ENCODE results near the gene AAGAB.

The AAGAB gene

GRCh38 chr15:67189326-67190051, 65.0 kb downstream of the AAGAB start:
- DNase-seq = no peak

- DNase-seq = no peak
Observed at GRCh38 chr15:67188551-67189218, 65.8 kb downstream of the AAGAB start.

GRCh38 chr15:67187351-67187854, 67.1 kb downstream of the AAGAB start:
- no peak for DNase-seq

- no peak for DNase-seq
Observed at GRCh38 chr15:67186688-67187087, 67.8 kb downstream of the AAGAB start.

- DNase-seq = peak in 12 of 56 donors; percentile 6 to 48 (median 19)
Observed at GRCh38 chr15:67186226-67186649, 68.2 kb downstream of the AAGAB start.

- DNase-seq = no peak
Observed at GRCh38 chr15:67185621-67186225, 68.7 kb downstream of the AAGAB start.

GRCh38 chr15:67185051-67185450, 69.4 kb downstream of the AAGAB start:
- no peak for DNase-seq

GRCh38 chr15:67184208-67184925, 70.1 kb downstream of the AAGAB start:
- DNase-seq = no peak

- no peak for DNase-seq
Observed at GRCh38 chr15:67183443-67184169, 70.9 kb downstream of the AAGAB start.

GRCh38 chr15:67181221-67181639, 73.2 kb downstream of the AAGAB start:
- DNase-seq = no peak

- DNase-seq = no peak
Observed at GRCh38 chr15:67180514-67181191, 73.8 kb downstream of the AAGAB start.

GRCh38 chr15:67180035-67180434, 74.4 kb downstream of the AAGAB start:
- DNase-seq = no peak

GRCh38 chr15:67179411-67179995, 75.0 kb downstream of the AAGAB start:
- DNase-seq = no peak

GRCh38 chr15:67178569-67179210, 75.8 kb downstream of the AAGAB start:
- DNase-seq = no peak

GRCh38 chr15:67177752-67178151, 76.7 kb downstream of the AAGAB start:
- peak in 1 of 56 donors; percentile 13 for DNase-seq

- DNase-seq = peak in 5 of 56 donors; percentile 11 to 55 (median 26)
Observed at GRCh38 chr15:67176195-67176971, 78.1 kb downstream of the AAGAB start.

- DNase-seq = peak in 1 of 56 donors; percentile 10
Observed at GRCh38 chr15:67175643-67176071, 78.8 kb downstream of the AAGAB start.

GRCh38 chr15:67174864-67175573, 79.4 kb downstream of the AAGAB start:
- peak in 27 of 56 donors; percentile 11 to 72 (median 33) for DNase-seq

All from nucleus accumbens (tissue), 56 donors.